ENCODE results near the gene DACT3. TPM values are rescaled to one million over a fixed set of nuclear protein-coding genes. Genes with fewer than 3 reads are reported as not detected.

DACT3 gene
- total RNA-seq, 1 experiment from 2014 or later = 0.75 TPM

DNA sequence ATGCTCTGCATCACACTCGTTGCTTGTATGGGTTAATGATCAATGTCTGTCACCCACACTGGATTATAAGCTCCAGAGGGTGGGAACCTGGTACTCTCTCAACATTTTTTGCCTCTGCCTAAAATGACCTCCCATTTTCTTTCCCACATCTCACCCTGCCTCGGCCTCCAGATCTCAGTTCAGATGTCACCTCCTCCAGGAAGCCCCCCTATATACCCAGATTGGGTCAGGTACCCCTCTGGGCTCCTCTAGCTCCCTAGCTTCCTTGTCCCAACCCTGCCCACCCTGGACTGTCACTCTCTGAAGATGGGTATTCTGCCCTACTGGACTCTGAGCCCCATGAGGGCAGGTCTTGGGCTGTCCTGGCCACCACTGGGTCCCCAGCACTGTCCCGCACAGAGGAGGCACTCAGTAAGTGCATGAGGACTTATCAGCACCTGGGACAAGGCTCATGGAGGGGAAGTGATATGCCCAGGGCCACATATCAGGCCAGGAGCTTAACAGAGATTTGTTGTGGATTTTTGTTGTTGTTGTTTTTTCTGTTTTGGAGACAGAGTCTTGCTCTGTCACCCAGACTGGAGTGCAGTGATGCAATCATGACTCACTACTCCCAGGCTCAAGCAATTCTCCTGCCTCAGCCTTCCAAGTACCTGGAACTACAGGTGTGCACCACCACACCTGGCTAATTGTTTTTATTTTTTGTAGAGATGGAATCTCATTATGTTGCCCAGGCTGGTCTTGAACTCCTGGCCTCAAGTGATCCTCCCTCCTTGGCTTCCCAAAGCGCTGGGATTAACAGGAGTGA lies 32.1 kb upstream of the DACT3 start:
- intact Hi-C loops (cut with micrococcal nuclease; ENCODE audit: unreplicated experiment) = no loop called here
- no peak for DNase-seq
- Histone ChIP-seq H3K4me1 (no peaks in the 10 kb centered on the region), H3K36me3 (ENCODE audit: control insufficient read depth, insufficient read depth, low read length) (peaks cover 9% of the 10 kb centered on the region), H3K4me3 (ENCODE audit: low read depth, low read length) (no peak overlapping the region), H3K9me3 (no peaks in the 10 kb centered on the region), H3K27me3 (replicated peaks; ENCODE audit: control insufficient read depth, insufficient read depth, low read length) (no peaks in the 10 kb centered on the region)
- Mint-ChIP-seq H3K36me3 (ENCODE audit: insufficient read depth, unreplicated experiment) (peaks cover 79% of the 10 kb centered on the region), H3K27ac (ENCODE audit: unreplicated experiment) (no peak overlapping the region), H3K4me3 (ENCODE audit: unreplicated experiment) (no peak overlapping the region), H3K4me1 (ENCODE audit: low read depth, unreplicated experiment) (no peaks in the 10 kb centered on the region), H3K9me3 (ENCODE audit: unreplicated experiment) (no peaks in the 10 kb centered on the region), H3K27me3 (ENCODE audit: insufficient read depth, unreplicated experiment) (no peaks in the 10 kb centered on the region)
- CTCF ChIA-PET = no interaction called here
- TF ChIP-seq, protein P1, sequence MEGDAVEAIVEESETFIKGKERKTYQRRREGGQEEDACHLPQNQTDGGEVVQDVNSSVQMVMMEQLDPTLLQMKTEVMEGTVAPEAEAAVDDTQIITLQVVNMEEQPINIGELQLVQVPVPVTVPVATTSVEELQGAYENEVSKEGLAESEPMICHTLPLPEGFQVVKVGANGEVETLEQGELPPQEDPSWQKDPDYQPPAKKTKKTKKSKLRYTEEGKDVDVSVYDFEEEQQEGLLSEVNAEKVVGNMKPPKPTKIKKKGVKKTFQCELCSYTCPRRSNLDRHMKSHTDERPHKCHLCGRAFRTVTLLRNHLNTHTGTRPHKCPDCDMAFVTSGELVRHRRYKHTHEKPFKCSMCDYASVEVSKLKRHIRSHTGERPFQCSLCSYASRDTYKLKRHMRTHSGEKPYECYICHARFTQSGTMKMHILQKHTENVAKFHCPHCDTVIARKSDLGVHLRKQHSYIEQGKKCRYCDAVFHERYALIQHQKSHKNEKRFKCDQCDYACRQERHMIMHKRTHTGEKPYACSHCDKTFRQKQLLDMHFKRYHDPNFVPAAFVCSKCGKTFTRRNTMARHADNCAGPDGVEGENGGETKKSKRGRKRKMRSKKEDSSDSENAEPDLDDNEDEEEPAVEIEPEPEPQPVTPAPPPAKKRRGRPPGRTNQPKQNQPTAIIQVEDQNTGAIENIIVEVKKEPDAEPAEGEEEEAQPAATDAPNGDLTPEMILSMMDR (IDR thresholded peaks at IDR 0.05; ENCODE audit: insufficient read depth in 1 of 2, low read depth in 1 of 2, low read length in 1 of 2, severe bottlenecking in 1 of 2, unreplicated experiment in 1 of 2) = no peak
- POLR2A ChIA-PET = no interaction called here
- no TSS peak for BruUV-seq (replicated peaks)

DNA sequence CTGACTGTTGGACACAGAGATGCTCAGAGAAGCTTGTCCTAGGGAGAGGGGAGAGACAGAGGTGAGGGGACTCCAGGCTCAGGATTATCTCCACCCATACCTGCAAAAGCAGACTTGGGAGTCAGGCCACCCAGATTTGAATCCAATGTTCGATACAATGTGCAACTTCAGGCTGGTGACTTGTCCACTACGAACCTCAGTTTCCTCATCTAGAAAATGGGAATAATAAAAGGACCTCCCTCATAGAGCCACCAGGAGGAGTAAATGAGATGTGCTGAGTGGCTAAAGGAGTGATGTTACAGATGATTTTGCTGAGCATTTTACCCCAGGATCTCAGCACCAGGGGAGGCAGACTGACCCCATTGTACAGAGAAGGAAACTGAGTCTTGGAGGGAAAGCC lies 31.0 kb upstream of the DACT3 start:
- Histone ChIP-seq H3K36me3 (ENCODE audit: control insufficient read depth, insufficient read depth, low read length) (peaks cover 9% of the 10 kb centered on the region), H3K4me1 (no peaks in the 10 kb centered on the region), H3K4me3 (ENCODE audit: low read depth, low read length) (no peak overlapping the region), H3K9me3 (no peaks in the 10 kb centered on the region), H3K27me3 (replicated peaks; ENCODE audit: control insufficient read depth, insufficient read depth, low read length) (no peaks in the 10 kb centered on the region)
- no TSS peak for BruUV-seq (replicated peaks)
- H3K4me3 Mint-ChIP-seq (ENCODE audit: unreplicated experiment) = no peak overlapping the region
- H3K4me1 Mint-ChIP-seq (ENCODE audit: low read depth, unreplicated experiment) = no peaks in the 10 kb centered on the region
- POLR2A ChIA-PET = no interaction called here
- no peaks in the 10 kb centered on the region for H3K27me3 Mint-ChIP-seq (ENCODE audit: insufficient read depth, unreplicated experiment)
- DNase-seq = no peak
- no peaks in the 10 kb centered on the region for H3K9me3 Mint-ChIP-seq (ENCODE audit: unreplicated experiment)
- intact Hi-C loops (cut with micrococcal nuclease; ENCODE audit: unreplicated experiment) = no loop called here
- H3K36me3 Mint-ChIP-seq (ENCODE audit: insufficient read depth, unreplicated experiment) = peaks cover 85% of the 10 kb centered on the region
- CTCF ChIA-PET = no interaction called here
- TF ChIP-seq, protein P1 (IDR thresholded peaks at IDR 0.05; ENCODE audit: insufficient read depth in 1 of 2, low read depth in 1 of 2, low read length in 1 of 2, severe bottlenecking in 1 of 2, unreplicated experiment in 1 of 2) = no peak
- no peak overlapping the region for H3K27ac Mint-ChIP-seq (ENCODE audit: unreplicated experiment)

DNA sequence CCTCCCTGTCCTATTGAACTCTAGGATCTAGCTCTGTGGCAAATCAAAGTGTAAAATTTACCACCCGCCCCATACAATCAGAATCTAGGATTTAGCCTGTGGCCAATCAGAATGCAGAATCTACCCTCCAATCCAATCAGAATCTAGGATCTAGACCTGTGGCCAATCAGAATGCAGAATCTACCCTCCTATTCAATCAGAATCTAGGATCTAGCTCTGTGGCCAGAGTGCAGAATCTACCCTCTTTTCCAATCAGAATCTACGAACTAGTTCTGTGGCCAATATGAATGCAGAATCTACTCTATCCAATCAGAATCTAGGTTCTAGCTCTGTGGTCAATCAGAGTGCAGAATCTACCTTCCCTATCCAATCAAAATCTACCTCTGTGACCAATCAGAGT lies 30.1 kb upstream of the DACT3 start:
- H3K4me1 ChIP-seq = no peaks in the 10 kb centered on the region
- TF ChIP-seq, protein P1 (IDR thresholded peaks at IDR 0.05; ENCODE audit: insufficient read depth in 1 of 2, low read depth in 1 of 2, low read length in 1 of 2, severe bottlenecking in 1 of 2, unreplicated experiment in 1 of 2) = no peak
- Mint-ChIP-seq H3K4me3 (ENCODE audit: unreplicated experiment) (no peak overlapping the region), H3K9me3 (ENCODE audit: unreplicated experiment) (no peaks in the 10 kb centered on the region), H3K27me3 (ENCODE audit: insufficient read depth, unreplicated experiment) (no peaks in the 10 kb centered on the region), H3K27ac (ENCODE audit: unreplicated experiment) (no peak overlapping the region), H3K36me3 (ENCODE audit: insufficient read depth, unreplicated experiment) (peaks cover 78% of the 10 kb centered on the region), H3K4me1 (ENCODE audit: low read depth, unreplicated experiment) (no peaks in the 10 kb centered on the region)
- H3K4me3 ChIP-seq (ENCODE audit: low read depth, low read length) = no peak overlapping the region
- H3K9me3 ChIP-seq = no peaks in the 10 kb centered on the region
- ChIA-PET POLR2A (no interaction called here), CTCF (no interaction called here)
- peaks cover 9% of the 10 kb centered on the region for H3K36me3 ChIP-seq (ENCODE audit: control insufficient read depth, insufficient read depth, low read length)
- no peaks in the 10 kb centered on the region for H3K27me3 ChIP-seq (replicated peaks; ENCODE audit: control insufficient read depth, insufficient read depth, low read length)
- no peak for DNase-seq
- no TSS peak for BruUV-seq (replicated peaks)
- intact Hi-C loops (cut with micrococcal nuclease; ENCODE audit: unreplicated experiment) = no loop called here

Measured in Caco-2 (cell line).